SH-SY5Y (cell line): ENCODE data around the gene LARGE1.

Experiments
- GATA2 ChIP-seq: IDR thresholded peaks from 2 replicates; pipeline ENCODE4 v1.6.1; 2011; ENCODE audit warnings: mild to moderate bottlenecking, low read depth, low read length
- GATA3 ChIP-seq: IDR thresholded peaks from 2 replicates; pipeline ENCODE4 v1.6.1; 2011; ENCODE audit warnings: low read depth, mild to moderate bottlenecking, low read length, moderate library complexity

The LARGE1 gene

GRCh38 chr22:33481550-33481949 lies 438.7 kb downstream of the LARGE1 start:
- TF ChIP-seq GATA2 (no peak), GATA3 (no peak)

- TF ChIP-seq GATA3 (no peak), GATA2 (no peak)
These were observed 442.9 kb downstream of the LARGE1 start for GRCh38 chr22:33477120-33478111.

GRCh38 chr22:33476716-33477115 lies 443.6 kb downstream of the LARGE1 start:
- TF ChIP-seq GATA3 (no peak), GATA2 (no peak)

GRCh38 chr22:33476206-33476605 lies 444.1 kb downstream of the LARGE1 start:
- TF ChIP-seq GATA2: no peak
- no peak for TF ChIP-seq GATA3

GRCh38 chr22:33474587-33474986 lies 445.7 kb downstream of the LARGE1 start:
- no peak for TF ChIP-seq GATA3
- no peak for TF ChIP-seq GATA2

GRCh38 chr22:33472462-33473344 lies 447.6 kb downstream of the LARGE1 start:
- TF ChIP-seq GATA3: no peak
- TF ChIP-seq GATA2: no peak

GRCh38 chr22:33470456-33470855 lies 449.8 kb downstream of the LARGE1 start:
- no peak for TF ChIP-seq GATA2
- no peak for TF ChIP-seq GATA3

GRCh38 chr22:33467620-33468095 lies 452.6 kb downstream of the LARGE1 start:
- TF ChIP-seq GATA3: no peak
- TF ChIP-seq GATA2: no peak

GRCh38 chr22:33467080-33467479 lies 453.2 kb downstream of the LARGE1 start:
- TF ChIP-seq GATA2 (no peak), GATA3 (no peak)

GRCh38 chr22:33465554-33465953 lies 454.7 kb downstream of the LARGE1 start:
- no peak for TF ChIP-seq GATA2
- TF ChIP-seq GATA3: no peak

- no peak for TF ChIP-seq GATA3
- TF ChIP-seq GATA2: no peak
These were observed 455.6 kb downstream of the LARGE1 start for GRCh38 chr22:33464698-33465097.

- no peak for TF ChIP-seq GATA2
- no peak for TF ChIP-seq GATA3
These were observed 458.4 kb downstream of the LARGE1 start for GRCh38 chr22:33461698-33462434.

- no peak for TF ChIP-seq GATA2
- no peak for TF ChIP-seq GATA3
These were observed 461.1 kb downstream of the LARGE1 start for GRCh38 chr22:33459137-33459536.
